K562 (cell line): ENCODE measurements around the gene DHTKD1. TPM values are rescaled to one million over a fixed set of nuclear protein-coding genes. Genes with fewer than 3 reads are reported as not detected.

Source experiments
- ATAC-seq: fragments of 200-7000 bp; cut with Tn5 transposase; 3 replicates; pipeline ENCODE4 v1.9.1; 2020; ENCODE audit warnings: moderate library complexity
- BruUV-seq: library from RNA; stranded (reverse); fragments of 400-500 nt; replicated peaks from 2 replicates; lab custom pipeline; 2021; lab: Mats Ljungman, UMichigan
- CTCF ChIA-PET: fragments of 300-600 bp; formaldehyde crosslinking; extraction: SDS; loops from one replicate; lab custom pipeline; 2021; ENCODE audit warnings: low intra/inter-chr PET ratio; lab: Yijun Ruan, JAX
- POLR2A ChIA-PET: fragments of 300-600, 350-650 bp; sonication (Branson Sonifier 250); formaldehyde crosslinking; extraction: SDS; loops from one replicate; lab custom pipeline; 2021; ENCODE audit warnings: antibody characterized with exemption, inconsistent platforms; lab: Yijun Ruan, JAX
- DNase-seq, 4 experiments: peaks; one replicate each; pipeline versions ENCODE4 v3.0.0 to v3.0.0-alpha.2; 2011 to 2018; ENCODE audit warnings: low spot score in 3 of 4, mixed read lengths in 3 of 4; ENCODE audit errors: extremely low read depth in 1 of 4
- FAIRE-seq: peaks from 2 replicates; lab custom pipeline; 2011; peaks lifted over from hg19 to GRCh38; lab: Jason Lieb, UNC
- H2AFZ ChIP-seq: 2 replicates; pipeline ENCODE4 v1.6.0; 2011; ENCODE audit warnings: low read depth, low read length, control low read depth, inconsistent platforms
- H3K27ac ChIP-seq: fragments of 200-600 bp; 3 replicates; pipeline ENCODE4 v1.8.0; 2011; ENCODE audit warnings: low read depth, mild to moderate bottlenecking, control low read depth, inconsistent platforms, low read length, moderate library complexity, mixed read lengths; ENCODE audit errors: extremely low read depth
- H3K27me3 ChIP-seq, 2 experiments: fragments of 300-600 bp in 1 of 2; 2 replicates in 1 of 2; 3 replicates in 1 of 2; pipeline versions ENCODE4 v1.6.0 to v1.8.0; 2011; ENCODE audit warnings: inconsistent platforms in 2 of 2, low read length in 2 of 2, mild to moderate bottlenecking in 1 of 2, mixed read lengths in 1 of 2, moderate library complexity in 1 of 2; ENCODE audit not compliant: control insufficient read depth in 2 of 2, insufficient read depth in 2 of 2
- H3K36me3 ChIP-seq: fragments of 300-600 bp; 3 replicates; pipeline ENCODE4 v1.8.0; 2011; ENCODE audit warnings: mild to moderate bottlenecking, low read length, inconsistent platforms; ENCODE audit not compliant: control insufficient read depth, insufficient read depth
- H3K4me1 ChIP-seq, 2 experiments: fragments of 200-600 bp in 1 of 2; replicated peaks in 1 of 2; 2 replicates in 1 of 2; 3 replicates in 1 of 2; pipeline versions ENCODE4 v1.5.1 to v1.8.0; 2011; ENCODE audit warnings: inconsistent platforms in 2 of 2, low read length in 2 of 2, mild to moderate bottlenecking in 1 of 2, mixed read lengths in 1 of 2, moderate library complexity in 1 of 2; ENCODE audit not compliant: control insufficient read depth in 2 of 2, insufficient read depth in 2 of 2
- H3K4me2 ChIP-seq: 2 replicates; pipeline ENCODE4 v1.6.1; 2011; ENCODE audit warnings: low read length, control low read depth, inconsistent platforms, mixed read lengths; ENCODE audit not compliant: insufficient read depth
- H3K4me3 ChIP-seq: fragments of 200-600 bp; sonication (generic), shearing (Covaris generic); 2 replicates; pipeline ENCODE4 v1.5.1; 2016; ENCODE audit warnings: control low read depth, inconsistent platforms
- H3K79me2 ChIP-seq: fragments of 200-600 bp; 3 replicates; pipeline ENCODE4 v1.8.0; 2011; ENCODE audit warnings: low read length, inconsistent platforms; ENCODE audit not compliant: control insufficient read depth, insufficient read depth
- H3K9ac ChIP-seq, 2 experiments: 2 replicates each; pipeline versions ENCODE4 v1.6.0 to v1.6.1; 2011; ENCODE audit warnings: low read depth in 2 of 2, low read length in 2 of 2, control low read depth in 1 of 2, inconsistent platforms in 1 of 2, mild to moderate bottlenecking in 1 of 2, mixed read lengths in 1 of 2; ENCODE audit not compliant: insufficient read depth in 1 of 2
- H3K9me1 ChIP-seq: one replicate; pipeline ENCODE4 v1.6.0; 2011; ENCODE audit warnings: inconsistent platforms, mild to moderate bottlenecking, low read length, moderate library complexity; ENCODE audit not compliant: control insufficient read depth, insufficient read depth
- H3K9me3 ChIP-seq: replicated peaks from 2 replicates; pipeline ENCODE4 v1.5.1; 2011; ENCODE audit warnings: low read depth, low read length, inconsistent platforms; ENCODE audit not compliant: control insufficient read depth, insufficient read depth
- H4K20me1 ChIP-seq: replicated peaks from 2 replicates; pipeline ENCODE4 v1.6.1; 2011; ENCODE audit warnings: low read length, inconsistent platforms, mixed read lengths; ENCODE audit not compliant: control insufficient read depth, insufficient read depth
- EP300 ChIP-seq: IDR thresholded peaks from 2 replicates; pipeline ENCODE4 v1.6.1; 2012; ENCODE audit warnings: low read length, improper control_type of control experiment
- GATA2 ChIP-seq: sonication (generic); formaldehyde crosslinking; IDR thresholded peaks from 2 replicates; pipeline ENCODE4 v1.4.0; 2020; ENCODE audit warnings: mild to moderate bottlenecking, missing genetic modification reagents
- NCOA6 ChIP-seq: fragments of 450-650 bp; IDR thresholded peaks from 2 replicates; pipeline ENCODE4 v1.6.1; 2017; ENCODE audit warnings: mild to moderate bottlenecking
- POLR2G ChIP-seq: fragments of 200-400 bp; formaldehyde crosslinking; IDR thresholded peaks from 2 replicates; pipeline ENCODE4 v1.6.1; 2017; ENCODE audit warnings: low read depth, mild to moderate bottlenecking, antibody characterized with exemption, low read length, moderate library complexity
- TAL1 ChIP-seq: fragments of 450-650 bp; IDR thresholded peaks from 2 replicates; pipeline ENCODE4 v1.6.1; 2016; ENCODE audit warnings: mild to moderate bottlenecking
- U2AF2 ChIP-seq: fragments of 200-400 bp; formaldehyde crosslinking; optimal IDR thresholded peaks from 2 replicates; pipeline ENCODE3; 2017; ENCODE audit warnings: low read depth, mild to moderate bottlenecking, low read length
- ZFP36 ChIP-seq: fragments of 150-350 bp; IDR thresholded peaks from 2 replicates; pipeline ENCODE4 v1.6.1; 2018; ENCODE audit warnings: low read length, low read depth; ENCODE audit not compliant: partially characterized antibody
- ZNF23 ChIP-seq: fragments of 250-450 bp; sonication (Bioruptor Pico); IDR thresholded peaks from 2 replicates; pipeline ENCODE4 v1.4.0; 2020; ENCODE audit warnings: mild to moderate bottlenecking
- WGBS: fragments of 100-300 bp; shearing (Covaris generic); methylation state at CpG from one replicate; pipeline ENCODE4 v1.1.6; 2016; ENCODE audit warnings: low coverage, mixed read lengths; ENCODE audit not compliant: insufficient coverage; ENCODE audit errors: missing lambda C conversion rate; 5-methylcytosine and 5-hydroxymethylcytosine counted together
- in situ Hi-C: fragments of 300-500 bp; cut with MboI; formaldehyde crosslinking; loops from 4 replicates; pipeline ENCODE4 v1.15.0; 2018; ENCODE audit warnings: inconsistent platforms, mixed read lengths
- intact Hi-C: fragments of 100-400 bp; cut with micrococcal nuclease; formaldehyde crosslinking; loops from 2 replicates; pipeline ENCODE4 v1.14.2; 2022
- polyA plus RNA-seq, 8 experiments: library from polyadenylated mRNA; depleted of rRNA in 4 of 8; stranded (reverse) in 5 of 8; unstranded in 3 of 8; fragments of >200 nt; fragmentation: Nextera tagmentation in 2 of 8; fragmentation: Illumina TruSeq in 1 of 8; extraction: Ambion mirVana in 2 of 8; extraction: Trizol in 1 of 8; gene quantifications; 2 replicates each; pipeline versions ENCODE4 v1.2.1 to v1.2.3, GENCODE V29; 2011 to 2014; ENCODE audit warnings: inconsistent platforms in 1 of 8, missing spikeins in 1 of 8
- total RNA-seq, 7 experiments: library from RNA; depleted of rRNA in 6 of 7; stranded (reverse); fragments of >200 nt in 6 of 7; fragmentation: Illumina TruSeq in 2 of 7; extraction: Trizol in 2 of 7; gene quantifications; 2 replicates each; pipeline versions ENCODE4 v1.2.1 to v1.2.3, GENCODE V29; 2011 to 2021; ENCODE audit warnings: low replicate concordance in 1 of 7
- TF ChIP-seq, protein P1 (sequence below): fragments of 250-450 bp; sonication (Bioruptor Pico); IDR thresholded peaks from 2 replicates; pipeline ENCODE4 v1.9.0; 2021; ENCODE audit warnings: mild to moderate bottlenecking
- TF ChIP-seq, protein P2 (sequence below): fragments of 250-450 bp; sonication (Bioruptor Pico); IDR thresholded peaks from 2 replicates; pipeline ENCODE4 v1.5.0; 2021
- TF ChIP-seq, protein P3 (sequence below): sonication (generic); formaldehyde crosslinking; IDR thresholded peaks from 2 replicates; pipeline ENCODE4 v1.8.0; 2023; ENCODE audit warnings: mild to moderate bottlenecking, missing genetic modification reagents
- TF ChIP-seq, protein P4 (sequence below): IDR thresholded peaks from 2 replicates; pipeline ENCODE4 v1.6.1; 2011; ENCODE audit not compliant: insufficient read length; ENCODE audit errors: extremely low read depth
- TF ChIP-seq, protein P5 (sequence below): fragments of 250-450 bp; sonication (Bioruptor Pico); IDR thresholded peaks from 2 replicates; pipeline ENCODE4 v1.4.0; 2020; ENCODE audit warnings: mild to moderate bottlenecking, moderate library complexity, borderline replicate concordance

Gene DHTKD1
- total and polyA plus RNA-seq, 9 of the 15 experiments (the other 6 are each of a cell fraction or from before 2014, with no cell fraction given) = 3.1 to 19.7 (median 6.8) TPM

DNA sequence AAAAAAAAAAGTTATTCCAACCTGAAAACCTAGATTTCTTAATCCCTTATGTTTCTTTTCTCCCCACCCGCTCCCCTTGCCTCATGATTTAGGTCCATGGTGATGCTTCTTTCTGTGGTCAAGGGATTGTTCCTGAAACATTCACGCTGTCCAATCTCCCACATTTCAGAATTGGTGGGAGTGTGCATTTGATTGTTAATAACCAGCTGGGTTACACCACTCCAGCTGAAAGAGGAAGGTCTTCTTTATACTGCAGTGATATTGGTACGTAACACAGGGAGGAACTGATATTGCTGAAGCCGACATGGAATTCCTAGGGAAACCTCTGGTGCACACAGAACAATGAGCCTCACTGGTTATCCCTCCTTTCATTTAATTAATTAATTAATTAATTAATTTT lies 22.7 kb downstream of the DHTKD1 start:
- CTCF ChIA-PET = no interaction called here
- Histone ChIP-seq H3K4me2 (no peak overlapping the region), H3K36me3 (peaks cover 10% of the 10 kb centered on the region; the same call in 2 of the 3 replicates), H3K27ac (no peak overlapping the region), H4K20me1 (no peaks in the 10 kb centered on the region), H3K9me1 (no peaks in the 10 kb centered on the region), H3K4me3 (no peak overlapping the region), H3K4me1 (peaks cover 0 to 3% of the 10 kb centered on the region in 2 experiments; a peak in 2 of 5 replicates), H3K9ac (no peak overlapping the region)
- in situ Hi-C loops (no loop called here), intact Hi-C loops (no loop called here)
- BruUV-seq = no TSS peak
- ATAC-seq = no peak
- no peak for DNase-seq
- POLR2A ChIA-PET = interaction anchor here (0.6 kb wide), 1 partner anchor 15 kb away, joined by 3 read pairs; no protein-coding TSS in a partner anchor
- no peak for FAIRE-seq
- TF ChIP-seq, protein P1, sequence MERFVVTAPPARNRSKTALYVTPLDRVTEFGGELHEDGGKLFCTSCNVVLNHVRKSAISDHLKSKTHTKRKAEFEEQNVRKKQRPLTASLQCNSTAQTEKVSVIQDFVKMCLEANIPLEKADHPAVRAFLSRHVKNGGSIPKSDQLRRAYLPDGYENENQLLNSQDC (CRISPR knock-in tag) = no peak
- TF ChIP-seq EP300 = no peak
- no peak for TF ChIP-seq GATA2
- TF ChIP-seq ZNF23 (CRISPR knock-in tag) = no peak
- TF ChIP-seq NCOA6 = no peak
- TF ChIP-seq, protein P2, sequence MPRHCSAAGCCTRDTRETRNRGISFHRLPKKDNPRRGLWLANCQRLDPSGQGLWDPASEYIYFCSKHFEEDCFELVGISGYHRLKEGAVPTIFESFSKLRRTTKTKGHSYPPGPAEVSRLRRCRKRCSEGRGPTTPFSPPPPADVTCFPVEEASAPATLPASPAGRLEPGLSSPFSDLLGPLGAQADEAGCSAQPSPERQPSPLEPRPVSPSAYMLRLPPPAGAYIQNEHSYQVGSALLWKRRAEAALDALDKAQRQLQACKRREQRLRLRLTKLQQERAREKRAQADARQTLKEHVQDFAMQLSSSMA (CRISPR knock-in tag) = no peak
- TF ChIP-seq TAL1 = no peak
- no peak for TF ChIP-seq U2AF2
- TF ChIP-seq POLR2G = no peak
- TF ChIP-seq, protein P3, sequence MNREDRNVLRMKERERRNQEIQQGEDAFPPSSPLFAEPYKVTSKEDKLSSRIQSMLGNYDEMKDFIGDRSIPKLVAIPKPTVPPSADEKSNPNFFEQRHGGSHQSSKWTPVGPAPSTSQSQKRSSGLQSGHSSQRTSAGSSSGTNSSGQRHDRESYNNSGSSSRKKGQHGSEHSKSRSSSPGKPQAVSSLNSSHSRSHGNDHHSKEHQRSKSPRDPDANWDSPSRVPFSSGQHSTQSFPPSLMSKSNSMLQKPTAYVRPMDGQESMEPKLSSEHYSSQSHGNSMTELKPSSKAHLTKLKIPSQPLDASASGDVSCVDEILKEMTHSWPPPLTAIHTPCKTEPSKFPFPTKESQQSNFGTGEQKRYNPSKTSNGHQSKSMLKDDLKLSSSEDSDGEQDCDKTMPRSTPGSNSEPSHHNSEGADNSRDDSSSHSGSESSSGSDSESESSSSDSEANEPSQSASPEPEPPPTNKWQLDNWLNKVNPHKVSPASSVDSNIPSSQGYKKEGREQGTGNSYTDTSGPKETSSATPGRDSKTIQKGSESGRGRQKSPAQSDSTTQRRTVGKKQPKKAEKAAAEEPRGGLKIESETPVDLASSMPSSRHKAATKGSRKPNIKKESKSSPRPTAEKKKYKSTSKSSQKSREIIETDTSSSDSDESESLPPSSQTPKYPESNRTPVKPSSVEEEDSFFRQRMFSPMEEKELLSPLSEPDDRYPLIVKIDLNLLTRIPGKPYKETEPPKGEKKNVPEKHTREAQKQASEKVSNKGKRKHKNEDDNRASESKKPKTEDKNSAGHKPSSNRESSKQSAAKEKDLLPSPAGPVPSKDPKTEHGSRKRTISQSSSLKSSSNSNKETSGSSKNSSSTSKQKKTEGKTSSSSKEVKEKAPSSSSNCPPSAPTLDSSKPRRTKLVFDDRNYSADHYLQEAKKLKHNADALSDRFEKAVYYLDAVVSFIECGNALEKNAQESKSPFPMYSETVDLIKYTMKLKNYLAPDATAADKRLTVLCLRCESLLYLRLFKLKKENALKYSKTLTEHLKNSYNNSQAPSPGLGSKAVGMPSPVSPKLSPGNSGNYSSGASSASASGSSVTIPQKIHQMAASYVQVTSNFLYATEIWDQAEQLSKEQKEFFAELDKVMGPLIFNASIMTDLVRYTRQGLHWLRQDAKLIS = no peak
- TF ChIP-seq ZFP36 = no peak
- TF ChIP-seq, protein P4, sequence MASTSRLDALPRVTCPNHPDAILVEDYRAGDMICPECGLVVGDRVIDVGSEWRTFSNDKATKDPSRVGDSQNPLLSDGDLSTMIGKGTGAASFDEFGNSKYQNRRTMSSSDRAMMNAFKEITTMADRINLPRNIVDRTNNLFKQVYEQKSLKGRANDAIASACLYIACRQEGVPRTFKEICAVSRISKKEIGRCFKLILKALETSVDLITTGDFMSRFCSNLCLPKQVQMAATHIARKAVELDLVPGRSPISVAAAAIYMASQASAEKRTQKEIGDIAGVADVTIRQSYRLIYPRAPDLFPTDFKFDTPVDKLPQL = no peak
- TF ChIP-seq, protein P5, sequence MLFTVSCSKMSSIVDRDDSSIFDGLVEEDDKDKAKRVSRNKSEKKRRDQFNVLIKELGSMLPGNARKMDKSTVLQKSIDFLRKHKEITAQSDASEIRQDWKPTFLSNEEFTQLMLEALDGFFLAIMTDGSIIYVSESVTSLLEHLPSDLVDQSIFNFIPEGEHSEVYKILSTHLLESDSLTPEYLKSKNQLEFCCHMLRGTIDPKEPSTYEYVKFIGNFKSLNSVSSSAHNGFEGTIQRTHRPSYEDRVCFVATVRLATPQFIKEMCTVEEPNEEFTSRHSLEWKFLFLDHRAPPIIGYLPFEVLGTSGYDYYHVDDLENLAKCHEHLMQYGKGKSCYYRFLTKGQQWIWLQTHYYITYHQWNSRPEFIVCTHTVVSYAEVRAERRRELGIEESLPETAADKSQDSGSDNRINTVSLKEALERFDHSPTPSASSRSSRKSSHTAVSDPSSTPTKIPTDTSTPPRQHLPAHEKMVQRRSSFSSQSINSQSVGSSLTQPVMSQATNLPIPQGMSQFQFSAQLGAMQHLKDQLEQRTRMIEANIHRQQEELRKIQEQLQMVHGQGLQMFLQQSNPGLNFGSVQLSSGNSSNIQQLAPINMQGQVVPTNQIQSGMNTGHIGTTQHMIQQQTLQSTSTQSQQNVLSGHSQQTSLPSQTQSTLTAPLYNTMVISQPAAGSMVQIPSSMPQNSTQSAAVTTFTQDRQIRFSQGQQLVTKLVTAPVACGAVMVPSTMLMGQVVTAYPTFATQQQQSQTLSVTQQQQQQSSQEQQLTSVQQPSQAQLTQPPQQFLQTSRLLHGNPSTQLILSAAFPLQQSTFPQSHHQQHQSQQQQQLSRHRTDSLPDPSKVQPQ (CRISPR knock-in tag) = no peak
- TF ChIP-seq, all 486 proteins: peak for 0
- WGBS = 90% methylated on average over 4 of the region's 4 CpGs
- H3K9me3 ChIP-seq = no peaks in the 10 kb centered on the region
- no peak overlapping the region for H2AFZ ChIP-seq
- H3K79me2 ChIP-seq = no peaks in the 10 kb centered on the region
- H3K27me3 ChIP-seq = no peaks in the 10 kb centered on the region
